ENCODE measurements around the gene FKBP15.

The FKBP15 gene

DNA sequence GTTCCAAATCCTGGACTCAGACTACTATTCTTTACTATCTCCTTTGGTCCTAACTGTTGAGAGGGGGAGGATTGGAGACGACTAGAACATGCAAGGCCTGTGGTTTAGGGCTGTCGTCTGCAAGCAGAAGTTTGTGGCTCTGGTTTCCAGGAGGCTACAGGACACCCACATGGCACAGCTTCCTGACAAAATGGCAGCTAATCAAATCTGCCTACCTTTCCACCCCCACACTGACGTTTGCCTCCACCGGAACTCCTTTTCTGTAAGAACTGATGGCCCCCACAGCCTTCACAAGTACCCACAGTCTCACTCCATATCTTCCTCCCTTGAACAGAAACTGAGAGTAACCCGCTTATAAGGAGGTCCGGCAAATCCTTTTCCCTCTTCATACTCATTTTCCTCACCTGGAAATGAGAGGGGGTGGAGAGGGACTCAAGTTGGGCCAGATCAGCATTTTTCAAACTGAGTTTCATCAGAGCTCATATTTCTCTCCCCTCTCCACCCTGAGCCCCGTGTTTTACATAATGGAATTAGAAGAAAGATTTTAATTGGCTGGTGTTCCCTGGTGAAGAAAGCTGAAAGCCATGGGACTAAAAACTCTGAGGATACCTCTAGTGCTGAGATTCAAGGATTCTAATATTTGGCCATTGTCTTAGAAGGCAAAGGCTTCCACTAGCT, 65.0 kb downstream of the FKBP15 start:
- no peak for ATAC-seq
- no peak for TF ChIP-seq RARB (CRISPR knock-in tag; IDR thresholded peaks at IDR 0.05)
- TF ChIP-seq ARNTL (CRISPR knock-in tag; IDR thresholded peaks at IDR 0.05; ENCODE audit: borderline replicate concordance, low read depth): no peak
- TF ChIP-seq, protein P1, sequence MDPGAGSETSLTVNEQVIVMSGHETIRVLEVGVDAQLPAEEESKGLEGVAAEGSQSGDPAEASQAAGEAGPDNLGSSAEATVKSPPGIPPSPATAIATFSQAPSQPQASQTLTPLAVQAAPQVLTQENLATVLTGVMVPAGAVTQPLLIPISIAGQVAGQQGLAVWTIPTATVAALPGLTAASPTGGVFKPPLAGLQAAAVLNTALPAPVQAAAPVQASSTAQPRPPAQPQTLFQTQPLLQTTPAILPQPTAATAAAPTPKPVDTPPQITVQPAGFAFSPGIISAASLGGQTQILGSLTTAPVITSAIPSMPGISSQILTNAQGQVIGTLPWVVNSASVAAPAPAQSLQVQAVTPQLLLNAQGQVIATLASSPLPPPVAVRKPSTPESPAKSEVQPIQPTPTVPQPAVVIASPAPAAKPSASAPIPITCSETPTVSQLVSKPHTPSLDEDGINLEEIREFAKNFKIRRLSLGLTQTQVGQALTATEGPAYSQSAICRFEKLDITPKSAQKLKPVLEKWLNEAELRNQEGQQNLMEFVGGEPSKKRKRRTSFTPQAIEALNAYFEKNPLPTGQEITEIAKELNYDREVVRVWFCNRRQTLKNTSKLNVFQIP (CRISPR knock-in tag; IDR thresholded peaks at IDR 0.05; ENCODE audit: borderline replicate concordance, low read depth): no peak
- TF ChIP-seq ZC3H10 (CRISPR knock-in tag; IDR thresholded peaks at IDR 0.05): no peak
- TF ChIP-seq, protein P2, sequence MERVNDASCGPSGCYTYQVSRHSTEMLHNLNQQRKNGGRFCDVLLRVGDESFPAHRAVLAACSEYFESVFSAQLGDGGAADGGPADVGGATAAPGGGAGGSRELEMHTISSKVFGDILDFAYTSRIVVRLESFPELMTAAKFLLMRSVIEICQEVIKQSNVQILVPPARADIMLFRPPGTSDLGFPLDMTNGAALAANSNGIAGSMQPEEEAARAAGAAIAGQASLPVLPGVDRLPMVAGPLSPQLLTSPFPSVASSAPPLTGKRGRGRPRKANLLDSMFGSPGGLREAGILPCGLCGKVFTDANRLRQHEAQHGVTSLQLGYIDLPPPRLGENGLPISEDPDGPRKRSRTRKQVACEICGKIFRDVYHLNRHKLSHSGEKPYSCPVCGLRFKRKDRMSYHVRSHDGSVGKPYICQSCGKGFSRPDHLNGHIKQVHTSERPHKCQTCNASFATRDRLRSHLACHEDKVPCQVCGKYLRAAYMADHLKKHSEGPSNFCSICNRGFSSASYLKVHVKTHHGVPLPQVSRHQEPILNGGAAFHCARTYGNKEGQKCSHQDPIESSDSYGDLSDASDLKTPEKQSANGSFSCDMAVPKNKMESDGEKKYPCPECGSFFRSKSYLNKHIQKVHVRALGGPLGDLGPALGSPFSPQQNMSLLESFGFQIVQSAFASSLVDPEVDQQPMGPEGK (CRISPR knock-in tag; IDR thresholded peaks at IDR 0.05; ENCODE audit: borderline replicate concordance): no peak
- no peak for TF ChIP-seq GLIS3 (CRISPR knock-in tag; IDR thresholded peaks at IDR 0.05)

DNA sequence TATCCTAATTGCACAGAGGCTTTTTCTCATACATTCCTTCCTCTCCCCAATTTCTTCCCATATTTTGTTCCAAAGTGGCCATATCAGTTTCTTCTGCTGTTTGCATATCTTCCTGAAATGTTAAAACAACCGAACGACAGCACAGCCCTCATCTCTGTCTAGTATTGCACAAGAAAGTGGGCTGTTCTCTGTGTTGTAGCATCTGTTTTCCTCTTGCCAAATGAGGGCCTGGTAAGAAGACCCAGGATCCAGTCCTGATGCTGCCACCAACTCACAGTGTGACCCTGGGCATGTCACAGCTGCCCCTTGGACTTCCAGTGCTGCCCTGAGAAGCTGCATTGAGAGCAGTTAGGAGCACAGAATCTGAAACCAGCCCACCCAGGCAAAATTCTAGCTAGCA, 66.1 kb downstream of the FKBP15 start:
- TF ChIP-seq BACH2 (CRISPR knock-in tag; IDR thresholded peaks at IDR 0.05; ENCODE audit: borderline replicate concordance): no peak
- TF ChIP-seq GLIS3 (CRISPR knock-in tag; IDR thresholded peaks at IDR 0.05): no peak
- TF ChIP-seq ZC3H10 (CRISPR knock-in tag; IDR thresholded peaks at IDR 0.05): no peak
- TF ChIP-seq ZFP3 (CRISPR knock-in tag; IDR thresholded peaks at IDR 0.05): no peak
- no peak for TF ChIP-seq ZNF8 (CRISPR knock-in tag; IDR thresholded peaks at IDR 0.05)
- TF ChIP-seq OSR1 (CRISPR knock-in tag; IDR thresholded peaks at IDR 0.05): no peak
- no peak for TF ChIP-seq CSDC2 (CRISPR knock-in tag; IDR thresholded peaks at IDR 0.05)
- TF ChIP-seq, protein P1 (CRISPR knock-in tag; IDR thresholded peaks at IDR 0.05; ENCODE audit: borderline replicate concordance, low read depth): no peak
- TF ChIP-seq, protein P3, sequence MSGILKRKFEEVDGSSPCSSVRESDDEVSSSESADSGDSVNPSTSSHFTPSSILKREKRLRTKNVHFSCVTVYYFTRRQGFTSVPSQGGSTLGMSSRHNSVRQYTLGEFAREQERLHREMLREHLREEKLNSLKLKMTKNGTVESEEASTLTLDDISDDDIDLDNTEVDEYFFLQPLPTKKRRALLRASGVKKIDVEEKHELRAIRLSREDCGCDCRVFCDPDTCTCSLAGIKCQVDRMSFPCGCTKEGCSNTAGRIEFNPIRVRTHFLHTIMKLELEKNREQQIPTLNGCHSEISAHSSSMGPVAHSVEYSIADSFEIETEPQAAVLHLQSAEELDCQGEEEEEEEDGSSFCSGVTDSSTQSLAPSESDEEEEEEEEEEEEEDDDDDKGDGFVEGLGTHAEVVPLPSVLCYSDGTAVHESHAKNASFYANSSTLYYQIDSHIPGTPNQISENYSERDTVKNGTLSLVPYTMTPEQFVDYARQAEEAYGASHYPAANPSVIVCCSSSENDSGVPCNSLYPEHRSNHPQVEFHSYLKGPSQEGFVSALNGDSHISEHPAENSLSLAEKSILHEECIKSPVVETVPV (CRISPR knock-in tag; IDR thresholded peaks at IDR 0.05): no peak
- no peak for TF ChIP-seq ISL1 (CRISPR knock-in tag; IDR thresholded peaks at IDR 0.05)
- TF ChIP-seq ZFP30 (CRISPR knock-in tag; IDR thresholded peaks at IDR 0.05): no peak
- TF ChIP-seq, protein P2 (CRISPR knock-in tag; IDR thresholded peaks at IDR 0.05; ENCODE audit: borderline replicate concordance): no peak
- no peak for TF ChIP-seq ZNF70 (CRISPR knock-in tag; IDR thresholded peaks at IDR 0.05)
- no peak for TF ChIP-seq SNAI2 (CRISPR knock-in tag; IDR thresholded peaks at IDR 0.05)
- ATAC-seq: no peak

DNA sequence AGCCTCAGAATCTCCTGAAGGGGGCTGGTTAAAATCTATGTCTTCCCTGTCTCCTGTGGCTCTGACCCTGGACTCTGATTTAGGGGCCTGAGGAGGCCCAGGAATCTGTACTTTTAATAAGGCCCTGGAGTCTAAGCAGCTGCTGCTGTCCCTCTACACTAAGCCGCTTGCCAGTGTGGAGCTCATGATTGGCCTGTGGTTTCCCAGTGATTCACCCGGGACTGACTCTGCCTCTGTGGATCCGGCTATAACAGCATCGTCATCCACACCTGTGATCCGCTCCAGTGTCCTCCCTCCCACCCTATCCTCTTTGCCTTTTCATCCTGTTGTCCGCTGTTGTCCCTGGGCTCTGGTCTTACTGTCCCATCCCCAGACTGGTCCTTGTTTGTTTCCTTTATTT, 66.6 kb downstream of the FKBP15 start:
- ATAC-seq: no peak
- TF ChIP-seq TOX (CRISPR knock-in tag; IDR thresholded peaks at IDR 0.05; ENCODE audit: borderline replicate concordance) (no peak), ZFP3 (CRISPR knock-in tag; IDR thresholded peaks at IDR 0.05) (no peak), ZNF70 (CRISPR knock-in tag; IDR thresholded peaks at IDR 0.05) (no peak), TCF4 (CRISPR knock-in tag; IDR thresholded peaks at IDR 0.05; ENCODE audit: borderline replicate concordance) (no peak), ISL1 (CRISPR knock-in tag; IDR thresholded peaks at IDR 0.05) (no peak), ZNF8 (CRISPR knock-in tag; IDR thresholded peaks at IDR 0.05) (no peak)

DNA sequence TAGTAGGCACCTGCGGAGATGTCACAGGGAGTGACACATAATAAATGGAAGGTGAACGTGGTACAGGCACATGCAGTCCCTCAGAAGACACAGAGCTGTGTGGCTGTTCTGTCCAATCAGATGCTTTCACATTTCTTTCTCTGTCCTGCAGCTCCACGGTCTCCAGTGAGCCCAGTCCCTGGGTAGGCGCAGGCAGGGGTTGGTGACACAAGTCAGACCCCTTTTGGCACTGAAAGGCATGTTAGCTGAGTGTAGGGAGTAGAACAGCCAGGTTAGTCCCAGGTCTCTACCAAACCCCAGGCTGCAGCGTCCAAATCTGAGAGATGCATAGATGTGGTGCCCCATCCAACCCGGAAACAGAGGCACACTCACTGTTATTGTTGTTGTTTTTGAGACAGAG, 67.5 kb downstream of the FKBP15 start:
- no peak for ATAC-seq
- no peak for TF ChIP-seq RARB (CRISPR knock-in tag; IDR thresholded peaks at IDR 0.05)
- TF ChIP-seq, protein P4, sequence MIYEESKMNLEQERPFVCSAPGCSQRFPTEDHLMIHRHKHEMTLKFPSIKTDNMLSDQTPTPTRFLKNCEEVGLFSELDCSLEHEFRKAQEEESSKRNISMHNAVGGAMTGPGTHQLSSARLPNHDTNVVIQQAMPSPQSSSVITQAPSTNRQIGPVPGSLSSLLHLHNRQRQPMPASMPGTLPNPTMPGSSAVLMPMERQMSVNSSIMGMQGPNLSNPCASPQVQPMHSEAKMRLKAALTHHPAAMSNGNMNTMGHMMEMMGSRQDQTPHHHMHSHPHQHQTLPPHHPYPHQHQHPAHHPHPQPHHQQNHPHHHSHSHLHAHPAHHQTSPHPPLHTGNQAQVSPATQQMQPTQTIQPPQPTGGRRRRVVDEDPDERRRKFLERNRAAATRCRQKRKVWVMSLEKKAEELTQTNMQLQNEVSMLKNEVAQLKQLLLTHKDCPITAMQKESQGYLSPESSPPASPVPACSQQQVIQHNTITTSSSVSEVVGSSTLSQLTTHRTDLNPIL (CRISPR knock-in tag; IDR thresholded peaks at IDR 0.05; ENCODE audit: low read depth): no peak
- TF ChIP-seq ZFP30 (CRISPR knock-in tag; IDR thresholded peaks at IDR 0.05): no peak
- no peak for TF ChIP-seq OSR1 (CRISPR knock-in tag; IDR thresholded peaks at IDR 0.05)
- no peak for TF ChIP-seq ZNF70 (CRISPR knock-in tag; IDR thresholded peaks at IDR 0.05)
- TF ChIP-seq ARNTL (CRISPR knock-in tag; IDR thresholded peaks at IDR 0.05; ENCODE audit: borderline replicate concordance, low read depth): no peak
- TF ChIP-seq CSDC2 (CRISPR knock-in tag; IDR thresholded peaks at IDR 0.05): no peak
- TF ChIP-seq, protein P5, sequence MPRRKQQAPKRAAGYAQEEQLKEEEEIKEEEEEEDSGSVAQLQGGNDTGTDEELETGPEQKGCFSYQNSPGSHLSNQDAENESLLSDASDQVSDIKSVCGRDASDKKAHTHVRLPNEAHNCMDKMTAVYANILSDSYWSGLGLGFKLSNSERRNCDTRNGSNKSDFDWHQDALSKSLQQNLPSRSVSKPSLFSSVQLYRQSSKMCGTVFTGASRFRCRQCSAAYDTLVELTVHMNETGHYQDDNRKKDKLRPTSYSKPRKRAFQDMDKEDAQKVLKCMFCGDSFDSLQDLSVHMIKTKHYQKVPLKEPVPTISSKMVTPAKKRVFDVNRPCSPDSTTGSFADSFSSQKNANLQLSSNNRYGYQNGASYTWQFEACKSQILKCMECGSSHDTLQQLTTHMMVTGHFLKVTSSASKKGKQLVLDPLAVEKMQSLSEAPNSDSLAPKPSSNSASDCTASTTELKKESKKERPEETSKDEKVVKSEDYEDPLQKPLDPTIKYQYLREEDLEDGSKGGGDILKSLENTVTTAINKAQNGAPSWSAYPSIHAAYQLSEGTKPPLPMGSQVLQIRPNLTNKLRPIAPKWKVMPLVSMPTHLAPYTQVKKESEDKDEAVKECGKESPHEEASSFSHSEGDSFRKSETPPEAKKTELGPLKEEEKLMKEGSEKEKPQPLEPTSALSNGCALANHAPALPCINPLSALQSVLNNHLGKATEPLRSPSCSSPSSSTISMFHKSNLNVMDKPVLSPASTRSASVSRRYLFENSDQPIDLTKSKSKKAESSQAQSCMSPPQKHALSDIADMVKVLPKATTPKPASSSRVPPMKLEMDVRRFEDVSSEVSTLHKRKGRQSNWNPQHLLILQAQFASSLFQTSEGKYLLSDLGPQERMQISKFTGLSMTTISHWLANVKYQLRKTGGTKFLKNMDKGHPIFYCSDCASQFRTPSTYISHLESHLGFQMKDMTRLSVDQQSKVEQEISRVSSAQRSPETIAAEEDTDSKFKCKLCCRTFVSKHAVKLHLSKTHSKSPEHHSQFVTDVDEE (CRISPR knock-in tag; IDR thresholded peaks at IDR 0.05): no peak
- TF ChIP-seq, protein P1 (CRISPR knock-in tag; IDR thresholded peaks at IDR 0.05; ENCODE audit: borderline replicate concordance, low read depth): no peak

All from SK-N-SH treated with all-trans-retinoic acid at 6 μM for 48 hours (cell line).